Peyer's patch (tissue), 4 donors: Measurements from ENCODE around the gene POU6F2. TPM values are rescaled to one million over a fixed set of nuclear protein-coding genes. Genes with fewer than 3 reads are reported as not detected.

Source experiments
- DNase-seq, 3 donors: peaks; one replicate each; pipeline ENCODE4 v3.0.0-alpha.2; 2017 to 2019
- H3K27ac ChIP-seq, 4 donors: fragments of 200-600 bp; sonication (generic); one replicate each; pipeline ENCODE4 v1.5.1; 2016 to 2019
- H3K27me3 ChIP-seq, 2 donors: fragments of 200-600 bp; sonication (generic); one replicate each; pipeline ENCODE4 v1.5.1; 2019
- H3K36me3 ChIP-seq, 3 donors: fragments of 200-600 bp; sonication (generic); one replicate each; pipeline ENCODE4 v1.5.1; 2016 to 2019
- H3K4me1 ChIP-seq, 4 donors: fragments of 200-600 bp; sonication (generic); one replicate each; pipeline ENCODE4 v1.5.1; 2016 to 2019
- H3K4me3 ChIP-seq, 4 donors: fragments of 200-600 bp; sonication (generic); 1 replicate in 3 of 4; 2 replicates in 1 of 4; pipeline ENCODE4 v1.5.1; 2016 to 2019; ENCODE audit warnings: mild to moderate bottlenecking in 1 of 4
- H3K9me3 ChIP-seq, 4 donors: fragments of 200-600 bp; sonication (generic); one replicate each; pipeline ENCODE4 v1.5.1; 2016 to 2019; ENCODE audit warnings: mild to moderate bottlenecking in 1 of 4
- CTCF ChIP-seq, 6 experiments: fragments of 450-650 bp in 4 of 6; fragments of 200-600 bp in 2 of 6; sonication (generic) in 1 of 6; IDR thresholded peaks; one replicate each; pipeline ENCODE4 v1.5.1; 2017 to 2019; ENCODE audit warnings: antibody characterized with exemption in 6 of 6, mild to moderate bottlenecking in 3 of 6, moderate library complexity in 1 of 6
- POLR2A ChIP-seq, 2 donors: fragments of 450-650 bp; IDR thresholded peaks; one replicate each; pipeline ENCODE4 v1.5.1; 2017; ENCODE audit warnings: antibody characterized with exemption in 2 of 2, mild to moderate bottlenecking in 2 of 2, moderate library complexity in 2 of 2
- total RNA-seq, 4 donors: library from RNA; depleted of rRNA; stranded (reverse); fragments of >200 nt; gene quantifications; one replicate each; pipeline ENCODE4 v1.1.0, GENCODE V29; 2016

The POU6F2 gene
- total RNA-seq, 4 donors from 2014 or later: 0.80 to 1.3 (median 1.2) TPM; not detected in 1

GRCh38 chr7:39051279-39051678 lies 73.6 kb downstream of the POU6F2 start:
- no peaks in the 10 kb centered on the region for H3K36me3 ChIP-seq
- H3K27ac ChIP-seq: no peak overlapping the region
- no peak overlapping the region for H3K4me3 ChIP-seq
- no peak for DNase-seq
- TF ChIP-seq CTCF (IDR thresholded peaks at IDR 0.05): no peak
- TF ChIP-seq POLR2A (IDR thresholded peaks at IDR 0.05): no peak
- no peaks in the 10 kb centered on the region for H3K4me1 ChIP-seq
- H3K9me3 ChIP-seq: no peaks in the 10 kb centered on the region
- H3K27me3 ChIP-seq: no peaks in the 10 kb centered on the region

GRCh38 chr7:39051707-39052106 lies 74.0 kb downstream of the POU6F2 start:
- H3K27me3 ChIP-seq: no peaks in the 10 kb centered on the region
- H3K4me3 ChIP-seq: no peak overlapping the region
- H3K4me1 ChIP-seq: no peaks in the 10 kb centered on the region
- no peak for TF ChIP-seq POLR2A (IDR thresholded peaks at IDR 0.05)
- TF ChIP-seq CTCF (IDR thresholded peaks at IDR 0.05): no peak
- H3K27ac ChIP-seq: no peak overlapping the region
- DNase-seq: no peak
- H3K36me3 ChIP-seq: no peaks in the 10 kb centered on the region
- no peaks in the 10 kb centered on the region for H3K9me3 ChIP-seq

GRCh38 chr7:39054731-39055130 lies 77.0 kb downstream of the POU6F2 start:
- H3K27me3 ChIP-seq: no peaks in the 10 kb centered on the region
- no peaks in the 10 kb centered on the region for H3K4me1 ChIP-seq
- TF ChIP-seq CTCF (IDR thresholded peaks at IDR 0.05) (no peak), POLR2A (IDR thresholded peaks at IDR 0.05) (no peak)
- H3K36me3 ChIP-seq: no peaks in the 10 kb centered on the region
- no peak overlapping the region for H3K27ac ChIP-seq
- H3K9me3 ChIP-seq: no peaks in the 10 kb centered on the region
- no peak for DNase-seq
- no peak overlapping the region for H3K4me3 ChIP-seq

GRCh38 chr7:39056153-39056552 lies 78.4 kb downstream of the POU6F2 start:
- Histone ChIP-seq H3K27ac (no peak overlapping the region), H3K36me3 (no peaks in the 10 kb centered on the region), H3K9me3 (no peaks in the 10 kb centered on the region), H3K4me1 (no peaks in the 10 kb centered on the region), H3K27me3 (no peaks in the 10 kb centered on the region), H3K4me3 (no peak overlapping the region)
- TF ChIP-seq POLR2A (IDR thresholded peaks at IDR 0.05): no peak
- no peak for DNase-seq

- no peak for TF ChIP-seq CTCF (IDR thresholded peaks at IDR 0.05)
- TF ChIP-seq POLR2A (IDR thresholded peaks at IDR 0.05): no peak
- no peaks in the 10 kb centered on the region for H3K36me3 ChIP-seq
- no peak overlapping the region for H3K4me3 ChIP-seq
- no peaks in the 10 kb centered on the region for H3K4me1 ChIP-seq
- DNase-seq: no peak
- no peaks in the 10 kb centered on the region for H3K9me3 ChIP-seq
- H3K27ac ChIP-seq: no peak overlapping the region
- no peaks in the 10 kb centered on the region for H3K27me3 ChIP-seq
Observed at GRCh38 chr7:39062811-39063210, 85.1 kb downstream of the POU6F2 start.

- Histone ChIP-seq H3K4me3 (no peak overlapping the region), H3K36me3 (no peaks in the 10 kb centered on the region), H3K27me3 (no peaks in the 10 kb centered on the region), H3K27ac (no peak overlapping the region), H3K9me3 (no peaks in the 10 kb centered on the region), H3K4me1 (no peaks in the 10 kb centered on the region)
- no peak for DNase-seq
- TF ChIP-seq CTCF (IDR thresholded peaks at IDR 0.05) (no peak), POLR2A (IDR thresholded peaks at IDR 0.05) (no peak)
Observed at GRCh38 chr7:39069031-39069430, 91.3 kb downstream of the POU6F2 start.
